ENCODE results near the gene RPRD2. TPM values are rescaled to one million over a fixed set of nuclear protein-coding genes. Genes with fewer than 3 reads are reported as not detected.

RPRD2 gene
- total RNA-seq, 1 experiment from 2014 or later, result 26.7 TPM

GRCh38 chr1:150515328-150516049, 151.5 kb downstream of the RPRD2 start, which contains the start of gene FALEC:
TSS of gene FALEC (plus strand) at chr1:150515752.
- no peaks in the 10 kb centered on the region for H3K9me3 ChIP-seq (ENCODE audit: control insufficient read depth in 1 of 2, insufficient read depth in 1 of 2, low read depth in 1 of 2, low read length in 2 of 2)
- peak within 1 kb of the TSS; percentile 88 for H2AFZ ChIP-seq (ENCODE audit: low read depth, low read length, poor library complexity, severe bottlenecking)
- H3K9ac ChIP-seq (ENCODE audit: low read length), result peak within 1 kb of the TSS; percentile 64
- TF ChIP-seq TCF7L2 (IDR thresholded peaks at IDR 0.05; ENCODE audit: borderline replicate concordance, extremely low read depth, insufficient read depth, insufficient read length), result peak; percentile 97
- peak; percentile 68 for TF ChIP-seq POLR2AphosphoS5 (IDR thresholded peaks at IDR 0.05; ENCODE audit: low read depth, low read length)
- TF ChIP-seq FOSL1 (IDR thresholded peaks at IDR 0.05; ENCODE audit: low read depth), result no peak
- TF ChIP-seq POLR2A (IDR thresholded peaks at IDR 0.05; ENCODE audit: borderline replicate concordance, extremely low read depth, insufficient read depth, insufficient read length), result peak; percentile 45
- TF ChIP-seq SP1 (IDR thresholded peaks at IDR 0.05; ENCODE audit: low read depth), result no peak; the same call in none of the 2 replicates
- no peak for TF ChIP-seq EGR1 (IDR thresholded peaks at IDR 0.05; ENCODE audit: low read depth)
- TF ChIP-seq ZFX (IDR thresholded peaks at IDR 0.05), result peak; percentile 81; the same call in 1 of the 2 replicates
- TF ChIP-seq MAX (IDR thresholded peaks at IDR 0.05), result peak; percentile 74; the same call in 1 of the 2 replicates
- no peak for TF ChIP-seq ELF1 (IDR thresholded peaks at IDR 0.05; ENCODE audit: borderline replicate concordance, low read depth)
- ATAC-seq (peak; percentile 98), DNase-seq (ENCODE audit: low read depth, low spot score) (peak; percentile 87)
- ChIA-PET CTCF (interaction anchor here (0.6 to 2.3 kb wide), 6 partner anchors 12 to 480 kb away, joined by 3 to 19 read pairs (median 5); no protein-coding TSS in a partner anchor), POLR2A (interaction anchor here (1.1 to 1.8 kb wide), 3 partner anchors 11 to 17 kb away, joined by 4 to 5 read pairs (median 4); no protein-coding TSS in a partner anchor), RAD21 (ENCODE audit: low non-redundant PET in 1 of 2, low total read pairs in 2 of 2, uncharacterized antibody in 2 of 2, unreplicated experiment in 2 of 2) (no interaction called here)
- H3K9me2 ChIP-seq (ENCODE audit: insufficient read depth), result no peaks in the 10 kb centered on the region
- BruUV-seq (replicated peaks), result no TSS peak
- H3K36me3 ChIP-seq (ENCODE audit: control insufficient read depth in 1 of 2, insufficient read depth in 2 of 2, low read length in 2 of 2), result no peaks in the 10 kb centered on the region
- peak within 1 kb of the TSS; percentile 87 for H3K4me2 ChIP-seq (ENCODE audit: low read length)
- H3K4me3 ChIP-seq (replicated peaks in 1 of 2; ENCODE audit: low read depth in 1 of 2, low read length in 2 of 2), result peak within 1 kb of the TSS; percentile 63 to 67
- H3K27me3 ChIP-seq (ENCODE audit: insufficient read depth, low read length), result no peaks in the 10 kb centered on the region
- peak within 1 kb of the TSS; percentile 56 for H3K27ac ChIP-seq (ENCODE audit: low read depth, low read length)
- intact Hi-C loops (cut with micrococcal nuclease), result no loop called here
- peaks cover 10 to 23% of the 10 kb centered on the region in 2 experiments for H3K4me1 ChIP-seq (ENCODE audit: control insufficient read depth in 1 of 2, insufficient read depth in 2 of 2, low read length in 2 of 2)
- no peaks in the 10 kb centered on the region for H4K20me1 ChIP-seq (ENCODE audit: insufficient read depth)
- H3K79me2 ChIP-seq (ENCODE audit: insufficient read depth, low read length), result no peaks in the 10 kb centered on the region
